HepG2 (cell line): ENCODE results near the gene SPRTN. TPM values are rescaled to one million over a fixed set of nuclear protein-coding genes. Genes with fewer than 3 reads are reported as not detected.

Experiments used
- ATAC-seq: fragments of 200-7000 bp; cut with Tn5 transposase; 3 replicates; pipeline ENCODE4 v1.9.1; 2020; ENCODE audit warnings: mild to moderate bottlenecking, moderate library complexity
- BruUV-seq: library from RNA; stranded (reverse); fragments of 400-500 nt; replicated peaks from 2 replicates; lab custom pipeline; 2021; lab: Mats Ljungman, UMichigan
- CTCF ChIA-PET: fragments of 300-600 bp; formaldehyde crosslinking; extraction: SDS; loops from one replicate; lab custom pipeline; 2021; ENCODE audit warnings: low total read pairs, inconsistent platforms, low intra/inter-chr PET ratio; lab: Yijun Ruan, JAX
- POLR2A ChIA-PET: fragments of 350-600 bp; sonication (Branson Sonifier 250); formaldehyde crosslinking; loops from one replicate; lab custom pipeline; 2020; ENCODE audit warnings: antibody characterized with exemption, inconsistent platforms; lab: Yijun Ruan, JAX
- DNase-seq: peaks from one replicate; pipeline ENCODE4 v3.0.0-alpha.2; 2015; ENCODE audit warnings: low spot score
- FAIRE-seq: peaks from 3 replicates; lab custom pipeline; 2011; peaks lifted over from hg19 to GRCh38; lab: Jason Lieb, UNC
- H2AFZ ChIP-seq: one replicate; pipeline ENCODE4 v1.6.1; 2011; ENCODE audit warnings: low read length, inconsistent platforms
- H3K27ac ChIP-seq: fragments of 300-600 bp; 3 replicates; pipeline ENCODE4 v1.8.0; 2011; ENCODE audit warnings: mixed run types, mild to moderate bottlenecking, mixed read lengths, low read length, inconsistent platforms; ENCODE audit not compliant: insufficient read depth; ENCODE audit errors: extremely low read length
- H3K27me3 ChIP-seq, 2 experiments: fragments of 200-600 bp in 1 of 2; 2 replicates in 1 of 2; 3 replicates in 1 of 2; pipeline versions ENCODE4 v1.6.0 to v1.8.0; 2011; ENCODE audit warnings: low read length in 2 of 2, mild to moderate bottlenecking in 2 of 2, moderate library complexity in 2 of 2, inconsistent platforms in 1 of 2; ENCODE audit not compliant: insufficient read depth in 2 of 2, control insufficient read depth in 1 of 2
- H3K36me3 ChIP-seq, 2 experiments: fragments of 200-600 bp in 1 of 2; replicated peaks in 1 of 2; 2 replicates in 1 of 2; 3 replicates in 1 of 2; pipeline versions ENCODE4 v1.5.1 to v1.8.0; 2011; ENCODE audit warnings: low read length in 2 of 2, inconsistent platforms in 1 of 2; ENCODE audit not compliant: insufficient read depth in 2 of 2, control insufficient read depth in 1 of 2
- H3K4me1 ChIP-seq: 2 replicates; pipeline ENCODE4 v1.5.1; 2012; ENCODE audit warnings: low read length, inconsistent platforms; ENCODE audit not compliant: insufficient read depth
- H3K4me2 ChIP-seq: 2 replicates; pipeline ENCODE4 v1.6.0; 2011; ENCODE audit warnings: low read depth, low read length, inconsistent platforms
- H3K4me3 ChIP-seq, 3 experiments: fragments of 200-600 bp in 1 of 3; sonication (generic), shearing (Covaris generic) in 1 of 3; replicated peaks in 1 of 3; 2 replicates each; pipeline ENCODE4 v1.5.1; 2011 to 2016; ENCODE audit warnings: low read length in 3 of 3, inconsistent platforms in 2 of 3, low read depth in 2 of 3, mild to moderate bottlenecking in 2 of 3, control low read depth in 1 of 3, mixed read lengths in 1 of 3; ENCODE audit not compliant: insufficient read depth in 1 of 3
- H3K79me2 ChIP-seq: one replicate; pipeline ENCODE4 v1.6.1; 2011; ENCODE audit warnings: low read length, inconsistent platforms; ENCODE audit not compliant: insufficient read depth
- H3K9ac ChIP-seq: 2 replicates; pipeline ENCODE4 v1.6.0; 2011; ENCODE audit warnings: mild to moderate bottlenecking, low read depth, low read length, inconsistent platforms; ENCODE audit not compliant: insufficient read depth
- H3K9me3 ChIP-seq: 2 replicates; pipeline ENCODE4 v1.5.1; 2012; ENCODE audit warnings: mild to moderate bottlenecking, low read length
- H4K20me1 ChIP-seq: 2 replicates; pipeline ENCODE4 v1.6.0; 2011; ENCODE audit warnings: inconsistent platforms, mild to moderate bottlenecking, low read length, moderate library complexity; ENCODE audit not compliant: insufficient read depth
- ATF7-NPFF ChIP-seq: sonication (generic); formaldehyde crosslinking; IDR thresholded peaks from 2 replicates; pipeline ENCODE4 v1.8.1; 2023; ENCODE audit warnings: mild to moderate bottlenecking, low read depth, missing genetic modification reagents, moderate library complexity
- FOXO4 ChIP-seq: sonication (generic); formaldehyde crosslinking; conservative IDR thresholded peaks from 2 replicates; pipeline ENCODE4 v1.8.1; 2023; ENCODE audit warnings: missing genetic modification reagents
- ISX ChIP-seq: sonication (generic); formaldehyde crosslinking; conservative IDR thresholded peaks from 2 replicates; pipeline ENCODE4 v1.5.0; 2020; ENCODE audit warnings: missing genetic modification reagents
- MXD3 ChIP-seq: IDR thresholded peaks from 2 replicates; pipeline ENCODE4 v1.6.1; 2016; ENCODE audit warnings: mild to moderate bottlenecking, missing biosample characterization, missing genetic modification reagents
- NCOR1 ChIP-seq: fragments of 200-600 bp; sonication (generic); IDR thresholded peaks from 2 replicates; pipeline ENCODE4 v1.7.0; 2017; ENCODE audit warnings: antibody characterized with exemption, low read length, borderline replicate concordance
- PLSCR1 ChIP-seq: sonication (generic); formaldehyde crosslinking; IDR thresholded peaks from 2 replicates; pipeline ENCODE4 v1.5.0; 2020; ENCODE audit warnings: missing genetic modification reagents, mild to moderate bottlenecking, borderline replicate concordance
- TAF1 ChIP-seq: sonication (generic); formaldehyde crosslinking; IDR thresholded peaks from 2 replicates; pipeline ENCODE4 v1.4.0; 2020; ENCODE audit warnings: missing genetic modification reagents
- TRAFD1 ChIP-seq: sonication (generic); formaldehyde crosslinking; IDR thresholded peaks from 2 replicates; pipeline ENCODE4 v1.5.1; 2020; ENCODE audit warnings: missing genetic modification reagents, mild to moderate bottlenecking, borderline replicate concordance
- TSC22D2 ChIP-seq: sonication (generic); formaldehyde crosslinking; IDR thresholded peaks from 2 replicates; pipeline ENCODE4 v1.5.1; 2020; ENCODE audit warnings: missing genetic modification reagents, mild to moderate bottlenecking, borderline replicate concordance
- ZNF17 ChIP-seq: sonication (generic); formaldehyde crosslinking; IDR thresholded peaks from 2 replicates; pipeline ENCODE4 v1.5.0; 2020; ENCODE audit warnings: mild to moderate bottlenecking, missing genetic modification reagents
- ZNF281 ChIP-seq: sonication (generic); formaldehyde crosslinking; IDR thresholded peaks from 2 replicates; pipeline ENCODE4 v1.4.0; 2020; ENCODE audit warnings: missing genetic modification reagents, borderline replicate concordance
- ZNF329 ChIP-seq: sonication (generic); formaldehyde crosslinking; IDR thresholded peaks from 2 replicates; pipeline ENCODE4 v1.9.0; 2021; ENCODE audit warnings: low read depth, mild to moderate bottlenecking, missing genetic modification reagents
- ZNF431 ChIP-seq: sonication (generic); formaldehyde crosslinking; IDR thresholded peaks from 2 replicates; pipeline ENCODE4 v1.9.0; 2022; ENCODE audit warnings: missing genetic modification reagents, low read depth, mild to moderate bottlenecking, borderline replicate concordance
- ZNF556 ChIP-seq: sonication (generic); formaldehyde crosslinking; IDR thresholded peaks from 2 replicates; pipeline ENCODE4 v1.4.0; 2020; ENCODE audit warnings: mild to moderate bottlenecking, missing genetic modification reagents, borderline replicate concordance
- ZNF562 ChIP-seq: sonication (generic); formaldehyde crosslinking; IDR thresholded peaks from 2 replicates; pipeline ENCODE4 v1.8.0; 2022; ENCODE audit warnings: missing genetic modification reagents, borderline replicate concordance
- ZNF773 ChIP-seq: sonication (generic); formaldehyde crosslinking; IDR thresholded peaks from 2 replicates; pipeline ENCODE4 v1.4.0; 2020; ENCODE audit warnings: missing genetic modification reagents, borderline replicate concordance
- ZSCAN30 ChIP-seq: sonication (generic); formaldehyde crosslinking; IDR thresholded peaks from 2 replicates; pipeline ENCODE4 v1.5.0; 2020; ENCODE audit warnings: mild to moderate bottlenecking, missing genetic modification reagents
- WGBS: methylation state at CpG from one replicate; pipeline ENCODE4 v1.1.6; 2017; ENCODE audit warnings: low lambda C conversion rate; 5-methylcytosine and 5-hydroxymethylcytosine counted together
- in situ Hi-C: cut with HindIII; loops from 2 replicates; pipeline ENCODE4 v1.10.0; 2017; ENCODE audit warnings: low pct_unique_long_range_greater_than_20kb; ENCODE audit not compliant: extremely low pct_ligation_motif_present
- intact Hi-C: fragments of 100-400 bp; cut with micrococcal nuclease; formaldehyde crosslinking; loops from one replicate; pipeline ENCODE4 v1.10.0; 2022; ENCODE audit not compliant: unreplicated experiment
- polyA plus RNA-seq, 8 experiments: library from polyadenylated mRNA; depleted of rRNA in 3 of 8; stranded (reverse) in 7 of 8; unstranded in 1 of 8; fragments of >200 nt; fragmentation: Illumina TruSeq in 4 of 8; extraction: Trizol in 4 of 8; gene quantifications; 2 replicates each; pipeline versions ENCODE4 v1.2.1 to v1.2.3, GENCODE V29; 2011 to 2016; ENCODE audit warnings: low read depth in 4 of 8, missing spikeins in 1 of 8, mixed read lengths in 1 of 8; ENCODE audit not compliant: insufficient read depth in 1 of 8
- total RNA-seq, 5 experiments: library from RNA; depleted of rRNA; stranded (reverse); fragments of >200 nt; fragmentation: Illumina TruSeq; extraction: Trizol; gene quantifications; 2 replicates each; pipeline ENCODE4 v1.2.3, GENCODE V29; 2016; ENCODE audit warnings: low read depth in 1 of 5

The SPRTN gene
- total and polyA plus RNA-seq, 2 of the 13 experiments (the other 11 are each of a cell fraction or from before 2014, with no cell fraction given): 4.2 to 15.2 TPM

- no peak for TF ChIP-seq ZNF17
Measured at GRCh38 chr1:231324660-231325059, 13.4 kb upstream of the SPRTN start (continued).

- no peak overlapping the region for H3K4me3 ChIP-seq
- no peaks in the 10 kb centered on the region for H3K79me2 ChIP-seq
- FAIRE-seq (no peak), DNase-seq (no peak), ATAC-seq (no peak)
- 67% methylated on average over 1 of the region's 1 CpG for WGBS
- no TSS peak for BruUV-seq
- H3K36me3 ChIP-seq: no peaks in the 10 kb centered on the region
- no peaks in the 10 kb centered on the region for H3K27me3 ChIP-seq
- POLR2A ChIA-PET: no interaction called here
- intact Hi-C loops: no loop called here
- no peak overlapping the region for H3K27ac ChIP-seq
- H2AFZ ChIP-seq: no peak overlapping the region
- no peaks in the 10 kb centered on the region for H4K20me1 ChIP-seq
- in situ Hi-C loops: no loop called here
- H3K9me3 ChIP-seq: no peaks in the 10 kb centered on the region
- CTCF ChIA-PET: no interaction called here
- no peak overlapping the region for H3K4me2 ChIP-seq
- H3K4me1 ChIP-seq: no peaks in the 10 kb centered on the region
- no peak overlapping the region for H3K9ac ChIP-seq
- no peak for TF ChIP-seq ATF7-NPFF
- no peak for TF ChIP-seq FOXO4 (CRISPR knock-in tag)
- TF ChIP-seq ZNF329: no peak
- TF ChIP-seq ISX: no peak
- TF ChIP-seq NCOR1: no peak
- no peak for TF ChIP-seq ZNF562 (CRISPR knock-in tag)
- no peak for TF ChIP-seq MXD3 (CRISPR knock-in tag)
- TF ChIP-seq ZSCAN30 (CRISPR knock-in tag): no peak
- no peak for TF ChIP-seq ZNF281 (CRISPR knock-in tag)
- TF ChIP-seq ZNF773 (CRISPR knock-in tag): no peak
- no peak for TF ChIP-seq ZNF431
- TF ChIP-seq TSC22D2 (CRISPR knock-in tag): no peak
- TF ChIP-seq ZNF556: no peak
- TF ChIP-seq TAF1 (CRISPR knock-in tag): no peak
- no peak for TF ChIP-seq PLSCR1 (CRISPR knock-in tag)
- no peak for TF ChIP-seq TRAFD1 (CRISPR knock-in tag)
Measured at GRCh38 chr1:231326248-231326647, 11.8 kb upstream of the SPRTN start.
